Stimulated activated CD4-positive, alpha-beta T cell treated with anti-CD3 and anti-CD28 coated beads, Interleukin-4, amount 100 ng/mL, for 1 hour (primary cell): Measurements from ENCODE around the gene CCL26.
"Not testable (repeated sequence)": the region's sequence is repeated elsewhere in the genome, so short reads cannot be mapped to it uniquely, and the experiment has no call there.

Experiments
- DNase-seq: peaks from one replicate; pipeline ENCODE4 v3.0.0-alpha.2; 2020

CCL26 gene

DNA sequence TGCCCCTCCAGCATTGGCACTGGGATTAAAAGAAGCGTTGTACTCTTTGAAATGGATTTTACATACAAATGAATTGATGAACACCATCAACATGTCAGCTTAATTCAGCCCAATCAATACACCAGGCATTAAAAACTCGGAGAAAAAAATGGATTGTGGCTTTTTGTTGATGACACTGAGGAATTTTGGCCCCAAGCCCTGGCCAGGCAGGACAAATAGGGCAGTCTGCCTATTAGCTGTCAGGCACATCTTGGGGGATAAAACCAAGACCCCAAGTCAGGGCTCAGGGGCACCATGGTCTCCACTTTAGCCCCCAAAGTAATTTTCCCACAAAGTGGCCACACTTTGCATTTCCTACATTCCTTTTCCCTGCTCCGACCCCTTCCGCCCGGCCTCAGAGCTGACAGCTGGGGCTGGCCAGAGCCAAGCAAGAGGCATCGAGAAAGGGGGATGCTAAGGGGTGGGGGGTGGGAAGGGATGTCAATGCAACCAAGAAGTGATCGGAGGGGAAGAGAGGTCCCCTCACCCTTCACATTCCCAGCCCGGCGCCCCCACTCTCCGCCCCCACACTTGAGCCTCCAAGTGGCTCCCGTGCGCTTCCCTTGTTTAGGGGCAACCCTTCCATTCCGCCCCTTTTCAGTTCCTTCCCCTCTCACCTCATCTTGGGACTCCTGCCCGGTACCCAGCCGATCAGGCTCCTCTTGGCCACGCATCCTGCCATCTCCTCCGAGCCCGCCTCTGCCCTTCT lies 34.0 kb downstream of the CCL26 start:
- DNase-seq, result no peak

DNA sequence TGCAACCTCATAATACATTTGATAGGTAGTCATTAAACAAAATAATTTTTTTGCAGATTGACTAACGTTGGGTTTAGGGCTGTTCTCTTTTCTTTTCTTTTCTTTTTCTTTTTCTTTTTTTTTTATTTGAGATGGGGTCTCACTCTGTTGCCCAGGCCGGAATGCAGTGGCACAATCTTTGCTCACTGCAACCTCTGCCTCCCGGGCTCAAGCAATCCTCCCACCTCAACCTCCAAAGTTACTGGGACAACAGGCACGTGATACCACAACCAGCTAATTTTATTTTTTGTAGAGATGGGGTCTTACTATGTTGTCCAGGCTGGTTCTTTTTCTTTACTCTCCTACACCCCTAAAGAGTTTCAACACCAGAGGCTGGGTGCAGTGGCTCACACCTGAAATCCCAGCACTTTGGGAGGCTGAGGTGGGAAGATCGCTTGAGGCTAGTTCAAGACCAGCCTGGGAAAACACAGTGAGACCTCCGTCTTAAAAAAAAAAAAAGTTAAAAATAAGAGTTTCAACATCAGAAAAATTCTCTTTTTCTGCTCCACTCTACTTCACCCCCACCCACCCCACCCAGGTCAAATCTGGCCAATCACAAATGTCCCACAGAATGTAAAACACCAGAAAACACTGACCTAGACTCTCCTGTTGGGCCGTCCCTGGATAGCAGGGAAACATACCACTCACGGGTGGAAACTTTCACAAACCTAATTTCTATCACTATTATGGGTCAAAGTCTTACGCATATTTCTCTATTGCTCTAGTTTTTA lies 36.2 kb downstream of the CCL26 start:
- no peak for DNase-seq

DNA sequence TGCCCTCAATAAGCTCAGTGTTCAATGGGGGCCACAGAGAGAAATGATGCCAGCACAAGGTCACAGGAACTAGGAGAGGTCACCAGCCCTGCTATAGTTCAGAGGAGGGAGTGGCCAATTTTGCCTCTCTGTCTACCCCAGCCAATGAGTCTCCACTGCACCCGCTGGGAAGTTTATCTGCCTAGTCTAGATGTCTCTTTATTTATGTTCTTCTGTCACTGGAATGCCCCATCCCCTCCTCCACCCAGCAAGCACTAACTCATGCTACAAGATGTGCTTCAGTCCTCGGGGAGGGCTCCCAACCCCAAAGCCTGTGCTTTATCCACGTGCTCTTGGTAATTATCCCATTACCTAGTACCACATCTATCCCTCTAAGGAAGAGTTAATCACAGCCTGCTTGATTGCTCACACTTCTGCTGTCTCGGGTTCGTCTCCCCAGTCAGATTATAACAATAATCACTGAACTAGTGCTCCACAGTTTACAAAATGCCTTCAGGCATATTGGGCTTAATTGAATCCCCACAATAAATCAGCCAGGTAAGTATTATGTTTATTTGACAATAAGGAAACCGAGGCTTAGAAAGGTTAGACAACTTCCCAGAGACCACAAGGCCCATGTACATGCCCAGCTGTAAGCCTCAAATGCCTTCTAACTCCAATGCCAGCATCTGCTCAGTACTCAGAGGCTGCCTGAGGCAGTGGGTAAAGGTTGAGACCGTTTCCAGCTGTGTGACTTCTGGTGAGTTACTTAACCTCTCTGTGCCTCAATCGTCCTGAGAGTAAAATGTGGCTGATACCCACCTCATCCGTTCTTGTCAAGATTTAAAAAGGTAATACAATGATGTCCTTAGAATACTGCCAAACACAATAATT lies 37.2 kb downstream of the CCL26 start:
- no peak for DNase-seq

DNA sequence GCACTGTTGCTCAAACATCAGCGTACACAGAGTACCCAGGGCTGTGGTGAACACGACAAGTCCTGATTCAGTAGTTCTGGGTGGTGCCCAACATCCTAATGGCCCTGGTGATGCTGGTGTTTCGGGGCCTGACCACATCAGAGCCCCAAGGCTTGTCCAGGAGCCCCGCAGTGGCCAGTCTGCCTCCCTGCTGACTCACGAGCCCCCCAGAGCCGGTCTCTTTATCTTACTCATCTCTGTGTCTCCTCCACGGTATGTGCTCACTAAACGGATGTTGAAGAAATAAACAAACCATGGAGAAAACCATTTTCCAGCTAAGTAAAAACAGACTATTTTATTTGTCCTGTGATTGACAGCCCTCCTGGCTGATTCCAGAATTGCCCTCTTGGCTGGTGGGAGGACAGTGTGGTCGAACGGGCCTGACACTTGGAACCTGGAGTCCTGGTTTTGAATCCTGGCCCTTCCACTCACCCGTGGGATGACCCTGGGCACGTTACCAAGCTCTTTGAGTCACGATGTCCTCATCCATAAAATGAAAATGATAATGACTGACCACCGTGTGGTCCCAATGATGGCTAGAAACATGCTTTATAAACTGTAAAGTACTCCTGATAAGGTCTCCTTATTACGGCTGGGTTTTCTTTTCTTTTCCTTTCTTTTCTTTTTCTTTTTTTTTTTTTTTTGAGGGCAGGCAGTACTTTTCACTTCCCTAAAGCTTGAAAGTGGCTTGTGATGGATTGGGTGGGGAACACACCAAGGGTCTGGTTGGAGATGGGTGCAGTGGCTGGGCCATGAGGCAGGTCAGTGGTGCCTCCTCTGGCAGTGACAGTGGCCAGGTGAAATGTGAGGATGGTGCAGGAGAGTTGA lies 39.0 kb downstream of the CCL26 start:
- DNase-seq, result no peak

DNA sequence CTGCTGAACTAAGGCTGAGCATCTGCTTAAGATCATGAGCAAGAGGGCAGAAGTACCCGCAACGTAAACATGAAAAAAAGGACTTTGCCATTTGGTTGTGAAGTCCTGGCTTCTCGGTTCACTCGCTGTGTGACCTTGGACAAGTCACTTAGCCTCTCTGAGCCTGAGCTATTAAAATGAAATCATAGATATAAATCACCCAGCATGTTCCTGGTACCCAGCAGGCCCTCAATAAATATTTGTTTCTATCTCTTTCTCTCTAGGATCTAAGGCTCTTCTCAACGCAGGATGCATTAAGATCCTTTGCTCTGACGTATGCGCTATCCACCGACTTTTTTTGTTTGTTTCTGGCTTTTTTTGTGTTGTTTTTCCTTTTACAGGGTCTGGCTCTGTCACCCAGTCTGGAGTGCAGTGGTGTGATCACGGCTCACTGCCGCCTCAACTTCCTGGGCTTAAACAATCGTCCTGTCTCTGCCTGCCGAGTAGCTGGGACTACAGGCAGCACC lies 39.9 kb downstream of the CCL26 start:
- DNase-seq, result no peak

DNA sequence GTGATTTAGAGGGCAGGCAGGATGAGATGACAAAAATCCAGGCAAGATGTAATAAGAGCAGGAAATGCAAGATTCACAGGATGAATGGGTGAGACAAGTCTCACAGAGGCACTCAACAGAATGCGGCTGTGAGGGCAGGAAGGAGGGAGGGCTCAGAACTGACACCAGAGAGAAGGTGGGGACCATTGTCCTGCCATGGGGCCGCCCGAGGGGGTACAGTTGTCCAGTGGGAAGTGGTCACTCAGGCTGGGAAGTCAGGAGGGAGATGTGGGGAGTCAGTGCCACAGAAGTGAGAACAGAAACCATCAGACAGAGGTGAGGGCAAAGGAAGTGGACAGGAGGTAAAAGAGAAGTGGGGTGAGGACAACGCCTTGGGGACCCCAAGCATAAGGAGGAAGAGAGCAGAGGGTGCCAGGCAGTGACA lies 42.1 kb downstream of the CCL26 start:
- DNase-seq, result no peak

DNA sequence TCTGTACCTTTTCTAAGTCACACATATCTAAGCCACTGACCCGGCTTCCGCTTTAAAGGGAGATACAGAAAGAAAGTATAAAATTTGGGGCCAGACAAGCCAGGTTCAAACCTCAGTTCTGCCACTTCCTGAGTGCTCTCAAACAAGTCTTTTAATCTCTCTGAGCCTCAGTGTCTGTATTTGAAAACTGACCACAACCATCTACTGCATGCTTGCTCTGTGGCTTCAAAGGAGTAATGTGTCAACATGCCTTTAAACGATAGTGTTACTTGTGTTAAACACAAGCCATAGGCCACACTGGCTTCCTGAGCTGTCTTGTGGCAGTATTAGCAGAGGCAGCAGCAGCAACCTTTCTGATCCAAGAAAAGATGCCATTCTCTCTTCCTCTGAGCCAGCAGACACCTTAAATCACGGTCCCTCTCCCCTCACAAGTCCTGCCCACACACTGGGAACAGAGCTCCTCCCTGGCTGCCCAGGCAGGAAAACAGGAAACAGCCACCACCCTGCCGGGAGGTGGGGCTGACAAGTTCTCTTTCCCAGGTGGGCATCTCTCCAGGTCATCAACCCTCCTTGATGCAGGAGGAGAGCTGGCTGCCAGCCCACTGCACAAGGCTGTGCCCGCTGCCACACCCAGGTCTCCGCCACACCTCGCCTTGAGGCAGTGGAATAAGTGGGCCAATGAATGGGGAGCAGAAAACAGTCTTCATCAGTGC lies 44.0 kb downstream of the CCL26 start:
- no peak for DNase-seq

DNA sequence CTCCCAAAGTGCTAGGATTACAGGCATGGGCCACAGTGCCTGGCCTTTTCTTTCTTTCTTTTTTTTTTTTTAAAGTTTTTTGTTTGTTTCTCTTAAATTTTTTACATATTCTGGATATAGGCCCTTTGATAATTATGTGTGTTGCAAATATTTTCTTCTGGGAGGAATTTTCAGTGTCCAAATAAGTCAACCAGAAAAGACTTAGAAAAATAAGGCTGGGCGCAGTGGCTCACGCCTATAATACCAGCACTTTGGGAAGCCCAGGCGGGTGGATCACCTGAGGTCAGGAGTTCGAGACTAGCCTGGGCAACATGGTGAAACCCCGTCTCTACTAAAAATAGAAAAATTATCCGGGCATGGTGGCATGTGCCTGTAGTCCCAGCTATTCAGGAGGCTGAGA lies 44.7 kb downstream of the CCL26 start:
- not testable (repeated sequence) for DNase-seq

DNA sequence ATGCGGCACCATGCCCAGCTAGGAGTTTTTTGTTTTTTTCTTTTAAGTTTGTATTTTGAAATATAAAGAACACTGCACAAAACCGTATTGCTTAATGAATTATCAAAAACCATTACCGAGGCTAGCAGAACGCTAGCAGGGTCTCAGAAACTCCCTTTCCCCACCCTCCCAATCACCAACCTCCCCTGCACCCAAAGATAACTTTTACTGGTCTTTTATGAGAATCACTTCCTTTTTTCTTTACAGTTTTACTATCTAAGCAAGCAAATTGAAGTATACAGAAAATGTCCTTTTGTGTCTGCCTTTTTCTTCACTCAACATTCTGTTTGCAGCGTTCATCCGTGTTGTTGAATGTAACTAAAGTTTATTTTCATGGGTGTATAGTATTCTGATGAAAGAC lies 46.7 kb downstream of the CCL26 start:
- DNase-seq, result no peak

DNA sequence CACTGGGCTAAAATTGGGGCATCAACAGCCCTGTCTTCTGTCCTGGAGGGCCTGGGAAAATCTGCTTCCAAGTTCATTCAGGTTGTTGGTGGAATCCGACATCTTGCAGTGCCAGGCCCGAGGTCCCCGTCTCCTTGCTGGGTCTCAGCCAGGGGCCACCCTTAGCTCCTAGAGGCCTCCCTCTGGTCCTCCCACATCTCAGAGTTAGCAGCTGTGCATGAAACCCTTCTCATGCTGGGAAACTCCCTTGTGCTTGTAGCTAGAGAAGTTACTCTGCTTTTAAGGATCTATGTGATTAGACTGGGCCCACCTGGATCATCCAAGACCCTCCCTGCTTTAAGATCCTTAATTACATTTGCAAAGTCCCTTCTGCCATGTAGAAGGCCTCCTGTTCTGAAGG lies 48.6 kb downstream of the CCL26 start:
- DNase-seq, result no peak

DNA sequence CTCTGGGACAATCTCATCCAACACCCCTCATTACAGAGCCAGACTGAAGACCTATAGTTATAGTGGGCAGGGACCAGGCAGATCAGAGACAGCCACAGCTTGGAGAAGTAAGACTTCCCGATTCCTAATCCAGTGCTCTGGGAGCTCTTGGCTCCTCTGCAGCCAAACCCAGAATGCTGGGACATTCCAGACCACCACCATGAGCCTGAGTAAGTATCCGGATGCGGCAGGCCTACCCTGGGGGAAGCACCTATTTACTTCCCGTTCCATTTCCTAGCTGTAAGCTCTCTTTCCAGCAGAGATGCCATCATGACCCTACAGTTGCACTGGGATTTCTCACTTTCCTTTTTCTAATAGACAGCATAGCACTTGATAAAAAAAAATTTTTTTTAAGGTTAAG lies 49.6 kb downstream of the CCL26 start:
- no peak for DNase-seq

DNA sequence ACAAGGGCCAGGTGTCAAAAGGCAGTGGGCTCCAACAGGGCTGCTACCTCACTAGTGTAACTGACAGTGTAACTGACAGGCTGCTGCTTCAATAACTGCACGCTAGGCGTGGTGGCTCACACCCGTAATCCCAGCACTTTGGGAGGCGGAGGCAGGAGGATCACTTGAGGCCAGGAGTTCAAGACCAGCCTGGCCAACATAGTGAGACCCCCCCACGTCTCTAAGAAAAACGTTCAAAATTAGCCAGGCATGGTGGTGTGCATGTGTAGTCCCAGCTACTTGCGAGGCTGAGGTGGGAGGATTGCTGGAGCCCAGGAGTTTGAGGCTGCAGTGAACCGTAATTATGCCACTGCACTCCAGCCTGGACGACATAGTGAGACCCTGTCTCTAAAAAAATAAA lies 50.1 kb downstream of the CCL26 start:
- DNase-seq, result not testable (repeated sequence)

DNA sequence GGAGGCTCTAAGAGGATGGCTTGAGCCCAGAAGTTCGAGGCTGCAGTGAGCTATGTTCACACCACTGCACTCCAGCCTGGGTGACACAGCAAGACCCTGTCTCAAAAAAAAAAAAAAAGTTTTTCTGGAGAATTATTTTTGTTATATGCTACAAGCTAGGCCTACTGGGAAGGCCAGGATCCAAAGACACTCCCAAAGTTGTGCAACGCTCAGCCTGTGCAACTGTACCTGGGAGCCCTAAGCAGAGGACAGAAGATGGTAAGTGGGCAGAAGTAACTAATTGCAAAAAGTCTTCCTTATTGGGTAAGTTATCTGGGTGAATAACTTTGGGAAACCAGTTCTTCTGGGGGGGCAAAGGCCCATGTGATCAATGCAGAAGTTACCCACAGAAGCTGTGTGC lies 50.6 kb downstream of the CCL26 start:
- no peak for DNase-seq

DNA sequence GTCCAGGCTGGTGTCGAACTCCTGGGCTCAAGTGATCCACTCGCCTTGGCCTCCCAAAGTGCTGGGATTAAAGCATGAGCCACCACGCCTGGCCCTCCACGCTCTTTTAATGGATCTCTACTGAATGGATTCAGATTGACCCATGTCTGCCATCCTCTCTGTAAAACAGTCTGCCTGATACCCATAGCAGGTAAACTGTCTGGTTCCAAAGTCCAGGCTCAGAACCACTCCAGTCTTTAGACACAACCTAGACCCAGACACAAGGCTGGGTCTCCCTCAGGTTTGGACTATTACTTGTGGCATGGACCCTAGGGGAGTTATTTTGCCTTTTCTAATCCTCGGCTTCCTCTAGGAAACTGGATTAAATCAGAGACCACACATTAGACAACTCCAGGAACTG lies 52.4 kb downstream of the CCL26 start:
- DNase-seq, result no peak
